Head of caudate nucleus (tissue), 42 donors: ENCODE data around the gene ASXL1.
A peak's percentile ranks its signal among the peaks of the same experiment; 100 is the strongest.
"Not testable (repeated sequence)": the region's sequence is repeated elsewhere in the genome, so short reads cannot be mapped to it uniquely, and the experiment has no call there.

Experiments
- DNase-seq, 42 donors: peaks; one replicate each; pipeline versions ENCODE4 v3.0.0 to v3.0.0-alpha.2; 2020 to 2021; ENCODE audit warnings: mixed read lengths in 7 of 42
- intact Hi-C: fragments of 100-400 bp; cut with DNase I; formaldehyde crosslinking; loops from one replicate; pipeline ENCODE4 v1.15.0; 2022

Gene ASXL1

GRCh38 chr20:32357869-32358631 is at the start of gene ASXL1:
Gene ASXL1 (plus strand): TSS chr20:32358331. CDS start chr20:32358776, 445 bp downstream.
- intact Hi-C loops, result loop anchor here (5.0 to 10.0 kb wide), 2 partner anchors 73 to 124 kb away; no protein-coding TSS in a partner anchor
- peak; percentile 95 to 99 (median 98) for DNase-seq

GRCh38 chr20:32312718-32313424 is 45.3 kb upstream of the ASXL1 start:
- intact Hi-C loops, result no loop called here
- DNase-seq, result no peak

- intact Hi-C loops, result no loop called here
- DNase-seq, result no peak
These were observed 43.4 kb upstream of the ASXL1 start for GRCh38 chr20:32314768-32315167.

GRCh38 chr20:32315399-32315798 is 42.7 kb upstream of the ASXL1 start:
- intact Hi-C loops, result no loop called here
- no peak for DNase-seq

- intact Hi-C loops, result no loop called here
These were observed 42.2 kb upstream of the ASXL1 start for GRCh38 chr20:32315891-32316290.

GRCh38 chr20:32316667-32317066 is 41.5 kb upstream of the ASXL1 start:
- DNase-seq, result no peak
- intact Hi-C loops, result no loop called here

More at GRCh38 chr20:32315891-32316290, 42.2 kb upstream of the ASXL1 start:
- DNase-seq, result no peak

GRCh38 chr20:32319100-32319499 is 39.0 kb upstream of the ASXL1 start:
- no peak for DNase-seq
- intact Hi-C loops, result no loop called here

GRCh38 chr20:32320305-32320704 is 37.8 kb upstream of the ASXL1 start:
- intact Hi-C loops, result no loop called here
- DNase-seq, result no peak

GRCh38 chr20:32321390-32321789 is 36.7 kb upstream of the ASXL1 start:
- intact Hi-C loops, result no loop called here
- DNase-seq, result no peak

- intact Hi-C loops, DNase-seq: not testable (repeated sequence)
These were observed 35.9 kb upstream of the ASXL1 start for GRCh38 chr20:32322260-32322659.

- DNase-seq, intact Hi-C loops: not testable (repeated sequence)
These were observed 34.4 kb upstream of the ASXL1 start for GRCh38 chr20:32323761-32324160.

GRCh38 chr20:32325706-32326503 is 32.2 kb upstream of the ASXL1 start:
- intact Hi-C loops, result no loop called here
- DNase-seq, result no peak

- intact Hi-C loops, result no loop called here
- DNase-seq, result no peak
These were observed 31.7 kb upstream of the ASXL1 start for GRCh38 chr20:32326504-32326845.

GRCh38 chr20:32327087-32327681 is 30.9 kb upstream of the ASXL1 start:
- no peak for DNase-seq

GRCh38 chr20:32329817-32330554 is 28.1 kb upstream of the ASXL1 start:
- DNase-seq, result no peak
- intact Hi-C loops, result no loop called here

More at GRCh38 chr20:32327087-32327681, 30.9 kb upstream of the ASXL1 start:
- intact Hi-C loops, result no loop called here

GRCh38 chr20:32330555-32330897 is 27.6 kb upstream of the ASXL1 start:
- intact Hi-C loops, result no loop called here
- DNase-seq, result no peak

GRCh38 chr20:32332614-32333013 is 25.5 kb upstream of the ASXL1 start:
- intact Hi-C loops, result no loop called here
- DNase-seq, result no peak

- DNase-seq, result peak in 3 of 42 donors; percentile 14 to 48 (median 24)
- intact Hi-C loops, result no loop called here
These were observed 24.7 kb upstream of the ASXL1 start for GRCh38 chr20:32333181-32333987.
